Measurements from ENCODE around the gene CDH8.

GRCh38 chr16:61676740-61677139 is 359.5 kb downstream of the CDH8 start:
- TF ChIP-seq FOXP1 (CRISPR knock-in tag; IDR thresholded peaks at IDR 0.05; ENCODE audit: borderline replicate concordance) (no peak), PREB (CRISPR knock-in tag; IDR thresholded peaks at IDR 0.05; ENCODE audit: borderline replicate concordance) (no peak)
- TF ChIP-seq, protein P1, sequence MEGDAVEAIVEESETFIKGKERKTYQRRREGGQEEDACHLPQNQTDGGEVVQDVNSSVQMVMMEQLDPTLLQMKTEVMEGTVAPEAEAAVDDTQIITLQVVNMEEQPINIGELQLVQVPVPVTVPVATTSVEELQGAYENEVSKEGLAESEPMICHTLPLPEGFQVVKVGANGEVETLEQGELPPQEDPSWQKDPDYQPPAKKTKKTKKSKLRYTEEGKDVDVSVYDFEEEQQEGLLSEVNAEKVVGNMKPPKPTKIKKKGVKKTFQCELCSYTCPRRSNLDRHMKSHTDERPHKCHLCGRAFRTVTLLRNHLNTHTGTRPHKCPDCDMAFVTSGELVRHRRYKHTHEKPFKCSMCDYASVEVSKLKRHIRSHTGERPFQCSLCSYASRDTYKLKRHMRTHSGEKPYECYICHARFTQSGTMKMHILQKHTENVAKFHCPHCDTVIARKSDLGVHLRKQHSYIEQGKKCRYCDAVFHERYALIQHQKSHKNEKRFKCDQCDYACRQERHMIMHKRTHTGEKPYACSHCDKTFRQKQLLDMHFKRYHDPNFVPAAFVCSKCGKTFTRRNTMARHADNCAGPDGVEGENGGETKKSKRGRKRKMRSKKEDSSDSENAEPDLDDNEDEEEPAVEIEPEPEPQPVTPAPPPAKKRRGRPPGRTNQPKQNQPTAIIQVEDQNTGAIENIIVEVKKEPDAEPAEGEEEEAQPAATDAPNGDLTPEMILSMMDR (IDR thresholded peaks at IDR 0.05) = no peak
